Activated T-cell treated with anti-CD3 and anti-CD28 coated beads for 4 hours (primary cell): ENCODE results near the gene NCF1.
"Not testable (repeated sequence)": the region's sequence is repeated elsewhere in the genome, so short reads cannot be mapped to it uniquely, and the experiment has no call there.

ENCODE experiments used
- DNase-seq: peaks from one replicate; pipeline ENCODE4 v3.0.0-alpha.2; 2020

NCF1 gene

GRCh38 chr7:74788369-74789150 is 14.7 kb downstream of the NCF1 start:
- peak; percentile 95 for DNase-seq

GRCh38 chr7:74789200-74789736 is 15.5 kb downstream of the NCF1 start:
- DNase-seq, result not testable (repeated sequence)

- DNase-seq, result not testable (repeated sequence)
Observed at GRCh38 chr7:74797848-74798622, 24.2 kb downstream of the NCF1 start.

GRCh38 chr7:74798644-74799043 is 24.8 kb downstream of the NCF1 start:
- DNase-seq, result not testable (repeated sequence)

- DNase-seq, result not testable (repeated sequence)
Observed at GRCh38 chr7:74815882-74816281, 42.1 kb downstream of the NCF1 start.

GRCh38 chr7:74820146-74820805 is 46.5 kb downstream of the NCF1 start:
- DNase-seq, result not testable (repeated sequence)

- not testable (repeated sequence) for DNase-seq
Observed at GRCh38 chr7:74821259-74821658, 47.4 kb downstream of the NCF1 start.

- DNase-seq, result not testable (repeated sequence)
Observed at GRCh38 chr7:74829959-74830358, 56.1 kb downstream of the NCF1 start.

GRCh38 chr7:74830411-74830810 is 56.6 kb downstream of the NCF1 start:
- not testable (repeated sequence) for DNase-seq
